ENCODE results near the gene ABCB4. TPM values are rescaled to one million over a fixed set of nuclear protein-coding genes. Genes with fewer than 3 reads are reported as not detected.

ABCB4 gene
- not detected in 2 replicates for total RNA-seq

- intact Hi-C loops (cut with micrococcal nuclease) = no loop called here
Observed at GRCh38 chr7:87475359-87476178, at the start of gene ABCB4. Gene ABCB4 (minus strand): TSS chr7:87475680. CDS start chr7:87475465, 215 bp downstream.

- intact Hi-C loops (cut with micrococcal nuclease) = no loop called here
Observed at GRCh38 chr7:87518735-87519134, 43.3 kb upstream of the ABCB4 start.

GRCh38 chr7:87517891-87518290 is 42.4 kb upstream of the ABCB4 start:
- intact Hi-C loops (cut with micrococcal nuclease) = no loop called here

GRCh38 chr7:87517136-87517815 is 41.8 kb upstream of the ABCB4 start:
- intact Hi-C loops (cut with micrococcal nuclease) = no loop called here

GRCh38 chr7:87513735-87514335 is 38.4 kb upstream of the ABCB4 start:
- intact Hi-C loops (cut with micrococcal nuclease) = no loop called here

- intact Hi-C loops (cut with micrococcal nuclease) = no loop called here
Observed at GRCh38 chr7:87512906-87513305, 37.4 kb upstream of the ABCB4 start.

- intact Hi-C loops (cut with micrococcal nuclease) = no loop called here
Observed at GRCh38 chr7:87511510-87511909, 36.0 kb upstream of the ABCB4 start.

- intact Hi-C loops (cut with micrococcal nuclease) = no loop called here
Observed at GRCh38 chr7:87510411-87510875, 35.0 kb upstream of the ABCB4 start.

- intact Hi-C loops (cut with micrococcal nuclease) = loop anchor here (2.0 to 5.0 kb wide), 4 partner anchors 93 to 661 kb away; partner anchors contain the start of gene ABCB1
Observed at GRCh38 chr7:87507446-87507845, 32.0 kb upstream of the ABCB4 start.

GRCh38 chr7:87506246-87507180 is 31.0 kb upstream of the ABCB4 start:
- intact Hi-C loops (cut with micrococcal nuclease) = loop anchor here (1.0 to 5.0 kb wide), 7 partner anchors 94 to 662 kb away; partner anchors contain the start of genes ABCB1 and RUNDC3B

- intact Hi-C loops (cut with micrococcal nuclease) = loop anchor here (1.0 to 5.0 kb wide), 7 partner anchors 95 to 663 kb away; partner anchors contain the start of genes ABCB1 and RUNDC3B
Observed at GRCh38 chr7:87505557-87506245, 30.2 kb upstream of the ABCB4 start.

GRCh38 chr7:87505122-87505521 is 29.6 kb upstream of the ABCB4 start:
- intact Hi-C loops (cut with micrococcal nuclease) = loop anchor here (5.0 kb wide), 2 partner anchors 292 to 607 kb away; no protein-coding TSS in a partner anchor

GRCh38 chr7:87499494-87499893 is 24.0 kb upstream of the ABCB4 start:
- intact Hi-C loops (cut with micrococcal nuclease) = no loop called here

- intact Hi-C loops (cut with micrococcal nuclease) = no loop called here
Observed at GRCh38 chr7:87498893-87499292, 23.4 kb upstream of the ABCB4 start.

GRCh38 chr7:87497482-87497881 is 22.0 kb upstream of the ABCB4 start:
- intact Hi-C loops (cut with micrococcal nuclease) = no loop called here

GRCh38 chr7:87495366-87495765 is 19.9 kb upstream of the ABCB4 start:
- intact Hi-C loops (cut with micrococcal nuclease) = no loop called here

GRCh38 chr7:87494454-87494853 is 19.0 kb upstream of the ABCB4 start:
- intact Hi-C loops (cut with micrococcal nuclease) = no loop called here

GRCh38 chr7:87483131-87483530 is 7.7 kb upstream of the ABCB4 start:
- intact Hi-C loops (cut with micrococcal nuclease) = no loop called here

GRCh38 chr7:87482115-87482514 is 6.6 kb upstream of the ABCB4 start:
- intact Hi-C loops (cut with micrococcal nuclease) = no loop called here

GRCh38 chr7:87480386-87480785 is 4.9 kb upstream of the ABCB4 start:
- intact Hi-C loops (cut with micrococcal nuclease) = no loop called here

All from T-helper 1 cell treated with Interleukin-12 subunit alpha and Interleukin-12 subunit beta and Interleukin-4 antibody, amounts not matched to agents 30 ng/mL and 1 ng/mL, for 36 hours (primary cell).